C1 segment of cervical spinal cord (tissue), 14 donors: ENCODE data around the gene MAD2L1BP.
A peak's percentile ranks its signal among the peaks of the same experiment; 100 is the strongest.

Experiments
- DNase-seq, 14 donors: peaks; one replicate each; lab custom pipeline; 2025; lab: John Stamatoyannopoulos, UW

Gene MAD2L1BP

GRCh38 chr6:43666196-43666920 is 30.7 kb downstream of the MAD2L1BP start:
- no peak for DNase-seq

DNA sequence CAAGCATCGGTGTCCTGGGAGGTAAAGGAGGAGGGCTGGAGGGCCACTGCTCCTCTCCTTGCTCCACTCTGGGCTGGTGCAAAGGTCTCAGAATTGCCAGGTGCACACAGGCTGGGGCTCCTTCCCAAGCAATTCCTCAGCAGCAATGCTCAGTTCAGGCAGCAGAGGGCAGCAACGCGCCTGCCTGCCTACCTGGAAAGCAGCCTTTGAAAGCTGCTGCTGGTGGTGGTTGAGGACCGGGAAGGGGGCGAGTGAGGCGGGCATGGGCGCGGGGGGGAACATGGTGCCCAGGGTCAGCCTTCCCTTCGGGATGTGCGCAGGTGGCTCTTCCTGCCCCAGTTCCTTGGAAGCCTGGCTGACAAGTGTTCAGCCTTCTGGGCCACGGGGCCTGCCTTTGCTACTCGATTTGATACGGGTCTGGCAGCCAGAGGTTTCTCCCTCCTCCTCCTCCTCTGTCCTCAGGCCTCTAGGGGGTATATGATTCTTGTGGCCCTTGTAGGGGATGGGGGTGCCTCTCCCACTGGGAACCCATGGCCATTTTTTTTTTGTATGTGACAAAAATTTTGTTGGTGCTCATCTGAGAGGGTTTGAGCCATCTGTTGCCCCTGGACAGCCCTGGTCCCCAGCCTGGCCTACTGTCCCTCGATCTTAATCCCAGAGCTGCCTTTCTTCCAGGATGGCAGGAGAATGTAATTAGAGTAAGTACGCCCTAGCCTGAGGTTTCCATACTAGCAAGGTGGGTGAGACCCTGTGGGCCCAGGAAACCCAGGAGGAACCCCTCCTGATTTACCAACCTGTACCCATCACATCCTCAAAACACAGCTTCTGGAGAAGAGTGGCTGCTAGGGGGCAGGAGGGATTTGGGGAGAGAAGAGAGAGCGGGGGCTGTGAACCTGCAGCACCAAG is 31.9 kb downstream of the MAD2L1BP start:
- peak in 12 of 14 donors; percentile 38 to 78 (median 59) for DNase-seq

GRCh38 chr6:43668151-43669028 is 32.8 kb downstream of the MAD2L1BP start:
- peak in 8 of 14 donors; percentile 16 to 55 (median 28) for DNase-seq

- peak in 9 of 14 donors; percentile 13 to 62 (median 42) for DNase-seq
These were observed 33.6 kb downstream of the MAD2L1BP start for GRCh38 chr6:43669050-43669921.

DNA sequence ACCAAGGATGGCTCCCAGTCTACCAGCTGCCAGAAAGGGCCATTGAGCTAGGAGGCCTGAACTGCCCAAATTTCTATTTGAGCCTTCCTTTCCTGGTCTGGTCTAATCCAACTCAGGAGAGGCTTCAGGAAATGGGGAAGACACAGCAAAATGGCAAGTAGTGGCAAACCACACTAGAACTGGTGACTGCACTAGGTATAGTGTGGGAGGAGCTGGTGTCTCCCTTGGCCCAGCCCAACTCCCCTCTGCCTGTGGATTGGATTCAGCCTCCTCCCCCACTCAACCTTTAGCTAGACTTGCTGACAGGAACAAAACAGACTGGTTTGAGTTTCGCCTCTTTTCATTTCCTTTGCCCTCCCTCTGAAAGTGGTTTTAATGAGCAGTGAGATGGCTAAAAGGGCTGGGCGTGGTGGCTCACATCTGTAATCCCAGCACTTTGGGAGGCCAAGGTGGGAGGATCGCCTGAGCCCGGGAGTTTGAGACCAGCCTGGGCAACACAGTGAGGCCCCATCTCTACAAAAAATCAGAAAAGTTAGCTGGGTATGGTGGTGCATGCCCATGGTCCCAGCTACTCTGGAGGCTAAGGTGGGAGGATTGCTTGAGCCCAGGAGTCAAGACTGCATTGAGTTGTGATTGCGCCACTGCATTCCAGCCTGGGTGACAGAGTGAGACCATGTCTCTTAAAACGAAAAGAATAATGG is 34.4 kb downstream of the MAD2L1BP start:
- no peak for DNase-seq

GRCh38 chr6:43670623-43670986 is 35.0 kb downstream of the MAD2L1BP start:
- DNase-seq, result no peak

DNA sequence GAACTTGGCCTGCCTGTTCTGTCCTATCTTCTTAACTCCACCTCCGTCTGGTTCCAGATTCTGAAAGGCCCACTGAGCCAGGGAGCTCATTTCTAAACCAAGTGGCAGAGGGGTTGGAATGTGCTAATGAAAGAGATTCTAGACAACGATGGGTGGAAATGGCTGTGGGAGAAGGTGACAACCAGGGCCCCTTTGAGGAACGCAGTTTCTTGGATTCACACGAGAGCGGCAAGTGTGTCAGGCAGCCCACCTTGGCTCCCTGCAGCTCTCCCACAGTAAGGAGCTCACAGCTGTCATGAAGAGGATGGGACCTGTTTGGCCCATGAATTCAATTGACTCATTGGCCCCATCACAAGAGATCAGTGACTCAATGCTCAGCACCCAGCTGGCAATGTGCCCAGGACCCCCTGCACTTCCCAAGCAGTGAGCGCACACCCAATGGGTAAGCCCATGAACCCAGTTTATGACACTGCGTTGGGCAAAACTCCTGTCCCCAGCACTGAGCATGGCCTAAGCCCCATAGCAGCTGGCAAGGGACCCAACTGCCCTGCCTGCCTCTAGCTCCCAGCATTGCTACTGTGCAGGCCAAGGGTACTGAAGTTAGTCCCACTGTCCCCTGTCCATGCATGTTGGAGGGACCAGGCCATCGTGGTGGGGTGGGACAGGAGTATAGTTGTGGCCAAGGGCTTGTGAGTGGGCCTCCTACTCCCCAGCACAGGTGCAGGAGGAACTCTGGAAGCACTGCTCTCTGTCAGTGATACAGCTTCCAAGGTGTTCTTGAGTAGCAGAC is 35.6 kb downstream of the MAD2L1BP start:
- no peak for DNase-seq

- peak in 4 of 14 donors; percentile 5 to 49 (median 8) for DNase-seq
These were observed 36.4 kb downstream of the MAD2L1BP start for GRCh38 chr6:43671801-43672690.

DNA sequence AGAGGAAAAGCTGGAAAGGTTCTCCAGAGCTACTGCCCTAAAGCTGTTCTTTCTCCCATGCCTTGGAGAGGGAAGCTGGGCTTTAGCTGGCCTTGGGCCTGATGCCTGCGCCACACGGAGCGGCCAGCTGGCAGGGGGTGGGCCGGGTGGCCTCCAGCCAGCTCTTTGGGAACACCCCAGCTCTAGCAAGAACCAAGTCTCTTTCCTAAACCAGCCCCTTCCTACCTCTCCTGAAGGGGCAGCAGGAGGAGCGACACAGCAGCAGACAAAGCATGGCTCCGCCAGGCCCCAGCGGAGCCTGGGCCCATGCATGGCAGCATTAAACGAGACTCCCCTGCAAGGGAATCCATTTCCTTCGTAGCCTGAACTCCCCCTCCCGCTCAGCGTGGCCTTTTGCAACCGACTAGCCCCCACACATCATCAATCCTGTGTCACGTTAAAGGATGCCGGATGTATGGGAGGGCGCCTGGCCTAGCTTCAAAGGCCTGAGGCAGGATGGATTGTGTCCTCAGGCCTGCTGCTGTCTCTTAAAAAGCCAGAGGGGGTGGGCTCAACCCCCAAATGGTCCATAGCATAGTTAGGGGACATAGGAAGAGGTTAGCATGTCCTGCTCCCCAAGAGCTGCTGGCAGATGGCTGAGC is 37.9 kb downstream of the MAD2L1BP start:
- peak in 9 of 14 donors; percentile 5 to 82 (median 41) for DNase-seq

GRCh38 chr6:43674291-43674690 is 38.7 kb downstream of the MAD2L1BP start:
- DNase-seq, result no peak

- no peak for DNase-seq
These were observed 39.3 kb downstream of the MAD2L1BP start for GRCh38 chr6:43674921-43675320.

GRCh38 chr6:43676962-43677606 is 41.4 kb downstream of the MAD2L1BP start:
- no peak for DNase-seq

DNA sequence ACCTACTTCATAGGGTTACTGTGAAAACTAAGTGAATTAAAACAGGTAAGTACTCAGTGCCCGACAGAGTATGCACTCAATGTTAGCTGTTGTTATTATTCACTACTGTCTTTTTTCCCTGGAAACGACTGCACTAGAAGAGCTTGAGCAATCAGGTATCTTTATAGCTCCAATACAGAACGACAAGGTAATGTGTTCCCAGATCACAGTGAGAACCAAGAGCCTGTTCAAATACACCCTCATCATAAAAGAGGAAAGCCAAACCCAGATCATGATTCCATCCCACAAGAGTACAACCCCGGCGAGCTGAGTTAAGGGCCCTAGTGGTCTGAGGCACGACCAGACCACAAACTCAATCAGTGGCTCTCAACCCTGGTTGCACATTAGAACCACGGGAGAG is 42.1 kb downstream of the MAD2L1BP start:
- DNase-seq, result no peak

GRCh38 chr6:43678341-43678740 is 42.7 kb downstream of the MAD2L1BP start:
- DNase-seq, result no peak

DNA sequence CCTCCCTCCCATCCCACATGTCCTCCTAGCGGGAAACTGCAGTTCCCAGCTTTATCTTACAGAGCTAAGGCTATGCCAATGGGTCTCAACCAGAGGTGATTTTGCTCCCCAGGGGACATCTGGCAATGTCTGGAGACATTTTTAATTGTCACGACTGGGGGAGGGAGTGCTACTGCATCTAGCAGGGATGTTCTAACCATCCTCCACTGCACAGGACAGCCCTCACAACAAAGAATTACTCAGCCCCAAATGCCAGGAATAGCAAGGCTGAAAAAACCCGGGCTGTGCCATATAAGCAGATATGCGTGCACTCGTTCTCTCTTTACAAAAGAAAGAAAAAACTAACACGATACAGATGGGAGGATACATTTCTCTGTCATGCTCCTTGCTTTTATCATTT is 43.4 kb downstream of the MAD2L1BP start:
- DNase-seq, result no peak

DNA sequence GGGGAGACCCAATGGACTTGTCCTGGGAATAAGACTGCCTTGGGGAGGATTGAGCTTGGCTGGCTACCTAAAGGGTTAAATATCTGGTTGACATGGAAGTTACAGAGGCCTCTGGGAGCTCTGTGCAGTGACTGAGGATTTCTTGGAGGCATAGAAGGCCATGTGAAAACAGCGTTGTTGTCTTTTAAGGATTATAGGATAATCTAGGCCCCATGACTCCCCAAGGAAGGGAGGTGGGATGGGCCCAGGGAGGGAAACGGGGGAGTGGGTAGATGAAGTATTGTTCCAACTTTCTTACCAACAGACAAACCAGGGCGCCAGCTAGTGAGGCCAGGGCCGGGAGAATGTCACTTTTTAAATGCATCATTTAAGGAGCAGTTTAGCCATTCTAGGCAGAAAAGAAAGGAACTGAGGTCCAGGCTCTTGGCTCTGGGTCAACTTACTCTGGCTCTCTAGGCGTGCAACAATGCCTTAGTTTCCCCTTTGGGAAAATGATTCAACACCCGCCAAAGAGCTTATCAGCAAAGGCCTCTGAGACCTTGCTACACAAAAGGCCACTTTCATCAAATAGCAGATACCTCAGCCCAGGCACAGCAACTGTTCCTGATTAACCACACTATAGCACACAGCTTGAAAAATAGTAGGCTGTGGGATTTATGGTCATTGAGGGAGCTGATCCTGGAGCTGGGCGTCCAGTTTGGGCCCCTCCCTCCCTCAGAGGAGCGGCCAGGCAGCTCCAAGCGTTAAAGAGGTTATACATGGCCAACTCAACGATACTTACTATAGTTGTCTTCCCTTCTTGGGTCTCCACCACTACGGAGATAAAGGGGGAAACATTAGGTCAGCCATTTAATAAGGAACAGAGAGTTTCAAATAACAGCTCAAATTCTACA is 44.9 kb downstream of the MAD2L1BP start:
- DNase-seq, result no peak
